GM12878 (cell line): ENCODE data around the gene DISC1. TPM values are rescaled to one million over a fixed set of nuclear protein-coding genes. Genes with fewer than 3 reads are reported as not detected.

ENCODE experiments used
- ATAC-seq: fragments of 200-7000 bp; cut with Tn5 transposase; 3 replicates; pipeline ENCODE4 v1.9.1; 2020; ENCODE audit warnings: mild to moderate bottlenecking, moderate library complexity
- BruUV-seq: library from RNA; stranded (reverse); fragments of 400-500 nt; replicated peaks from 2 replicates; lab custom pipeline; 2021; lab: Mats Ljungman, UMichigan
- CTCF ChIA-PET: fragments of 300-600 bp; sonication (Branson Sonifier 250); formaldehyde crosslinking; extraction: SDS; loops from one replicate; lab custom pipeline; 2021; ENCODE audit warnings: inconsistent platforms; lab: Yijun Ruan, JAX
- POLR2A ChIA-PET: fragments of 350-600 bp; formaldehyde crosslinking; extraction: SDS; loops from one replicate; lab custom pipeline; 2021; ENCODE audit warnings: inconsistent platforms; lab: Charles Lee
- RAD21 ChIA-PET: fragments of 300-600 bp; sonication (Branson Sonifier 250); formaldehyde crosslinking; loops from one replicate; lab custom pipeline; 2023; ENCODE audit warnings: antibody characterized with exemption; ENCODE audit not compliant: unreplicated experiment; lab: Charles Lee
- SMC1A ChIA-PET: fragments of 300-600 bp; sonication (Branson Sonifier 250); formaldehyde crosslinking; loops from one replicate; lab custom pipeline; 2023; ENCODE audit not compliant: unreplicated experiment, uncharacterized antibody; lab: Charles Lee
- DNase-seq: peaks from one replicate; pipeline ENCODE4 v3.0.0-alpha.2; 2011; ENCODE audit warnings: low read depth, low spot score
- FAIRE-seq: peaks from 3 replicates; lab custom pipeline; 2011; peaks lifted over from hg19 to GRCh38; lab: Jason Lieb, UNC
- H2AFZ ChIP-seq: 2 replicates; pipeline ENCODE4 v1.6.0; 2011; ENCODE audit warnings: low read depth, low read length, control low read depth; ENCODE audit not compliant: control insufficient read depth
- H3K27ac ChIP-seq: 2 replicates; pipeline ENCODE4 v1.5.1; 2011; ENCODE audit warnings: control low read depth; ENCODE audit not compliant: control insufficient read depth, insufficient read depth
- H3K27me3 ChIP-seq, 2 experiments: replicated peaks in 1 of 2; 2 replicates each; pipeline versions ENCODE4 v1.6.0 to v1.6.1; 2011; ENCODE audit warnings: low read length in 1 of 2; ENCODE audit not compliant: control insufficient read depth in 2 of 2, insufficient read depth in 2 of 2
- H3K36me3 ChIP-seq, 2 experiments: 2 replicates each; pipeline ENCODE4 v1.5.1; 2011; ENCODE audit warnings: low read length in 1 of 2; ENCODE audit not compliant: control insufficient read depth in 2 of 2, insufficient read depth in 2 of 2
- H3K4me1 ChIP-seq: 2 replicates; pipeline ENCODE4 v1.6.1; 2011; ENCODE audit warnings: mild to moderate bottlenecking, low read length, moderate library complexity, mixed read lengths; ENCODE audit not compliant: control insufficient read depth, insufficient read depth
- H3K4me2 ChIP-seq: 2 replicates; pipeline ENCODE4 v1.6.0; 2011; ENCODE audit warnings: control low read depth; ENCODE audit not compliant: control insufficient read depth, insufficient read depth
- H3K4me3 ChIP-seq: fragments of 200-600 bp; sonication (generic); 2 replicates; pipeline ENCODE4 v1.5.1; 2016
- H3K79me2 ChIP-seq: 2 replicates; pipeline ENCODE4 v1.6.0; 2011; ENCODE audit warnings: low read length; ENCODE audit not compliant: control insufficient read depth, insufficient read depth
- H3K9ac ChIP-seq: 2 replicates; pipeline ENCODE4 v1.8.0; 2011; ENCODE audit warnings: low read length, control low read depth, mixed read lengths; ENCODE audit not compliant: control insufficient read depth, insufficient read depth
- H3K9me3 ChIP-seq: replicated peaks from 3 replicates; pipeline ENCODE4 v1.5.1; 2011; ENCODE audit warnings: mild to moderate bottlenecking, low read length; ENCODE audit not compliant: control insufficient read depth, insufficient read depth
- H4K20me1 ChIP-seq: 2 replicates; pipeline ENCODE4 v1.6.0; 2011; ENCODE audit not compliant: control insufficient read depth, insufficient read depth
- BCL3 ChIP-seq: IDR thresholded peaks from 2 replicates; pipeline ENCODE4 v1.6.1; 2011; ENCODE audit warnings: borderline replicate concordance, low read depth, mild to moderate bottlenecking, moderate library complexity, low read length; ENCODE audit not compliant: insufficient read depth, poor library complexity, severe bottlenecking
- CUX1 ChIP-seq: IDR thresholded peaks from 2 replicates; pipeline ENCODE4 v1.6.1; 2012; ENCODE audit warnings: improper control_type of control experiment, low read depth, low read length; ENCODE audit not compliant: insufficient replicate concordance
- IKZF2 ChIP-seq, 2 experiments: fragments of 450-650 bp; IDR thresholded peaks; 2 replicates each; pipeline ENCODE4 v1.6.1; 2017; ENCODE audit warnings: mild to moderate bottlenecking in 2 of 2, moderate library complexity in 2 of 2
- IRF4 ChIP-seq: IDR thresholded peaks from 2 replicates; pipeline ENCODE4 v1.6.1; 2011; ENCODE audit warnings: low read depth, low read length
- JUND ChIP-seq: IDR thresholded peaks from 2 replicates; pipeline ENCODE4 v1.6.1; 2012; ENCODE audit warnings: low read depth, mild to moderate bottlenecking, low read length, improper control_type of control experiment, moderate library complexity
- NFXL1 ChIP-seq: fragments of 450-650 bp; IDR thresholded peaks from 2 replicates; pipeline ENCODE4 v1.6.1; 2017; ENCODE audit warnings: antibody characterized with exemption, mild to moderate bottlenecking, borderline replicate concordance
- NFYA ChIP-seq: IDR thresholded peaks from 2 replicates; pipeline ENCODE4 v1.6.1; 2011; ENCODE audit warnings: low read depth, mild to moderate bottlenecking, low read length, improper control_type of control experiment, borderline replicate concordance
- PAX5 ChIP-seq: IDR thresholded peaks from 2 replicates; pipeline ENCODE4 v1.6.1; 2011; ENCODE audit warnings: low read depth, low read length, borderline replicate concordance
- PKNOX1 ChIP-seq: fragments of 450-650 bp; IDR thresholded peaks from 2 replicates; pipeline ENCODE4 v1.6.1; 2016; ENCODE audit warnings: mild to moderate bottlenecking
- POLR2AphosphoS2 ChIP-seq: IDR thresholded peaks from 2 replicates; pipeline ENCODE4 v1.6.1; 2011; ENCODE audit warnings: low read depth, mild to moderate bottlenecking, low read length, improper control_type of control experiment, moderate library complexity
- SIX5 ChIP-seq: IDR thresholded peaks from 2 replicates; pipeline ENCODE4 v1.6.1; 2011; ENCODE audit warnings: mild to moderate bottlenecking, low read depth, low read length, moderate library complexity; ENCODE audit not compliant: severe bottlenecking
- SKIL ChIP-seq: fragments of 450-650 bp; IDR thresholded peaks from 2 replicates; pipeline ENCODE4 v1.6.1; 2017; ENCODE audit warnings: mild to moderate bottlenecking, low read depth, inconsistent platforms; ENCODE audit not compliant: poor library complexity, severe bottlenecking
- SUPT20H ChIP-seq: IDR thresholded peaks from 2 replicates; pipeline ENCODE4 v1.6.1; 2011; ENCODE audit warnings: low read depth, mild to moderate bottlenecking, low read length, moderate library complexity, borderline replicate concordance; ENCODE audit not compliant: control insufficient read depth
- TBL1XR1 ChIP-seq: IDR thresholded peaks from 2 replicates; pipeline ENCODE4 v1.6.1; 2012; ENCODE audit warnings: low read depth, low read length, improper control_type of control experiment
- WGBS: methylation state at CpG from one replicate; pipeline ENCODE4 v1.1.6; 2016; ENCODE audit warnings: low lambda C conversion rate; ENCODE audit not compliant: insufficient replicate concordance, insufficient coverage; ENCODE audit errors: missing lambda C conversion rate; 5-methylcytosine and 5-hydroxymethylcytosine counted together
- in situ Hi-C: fragments of 300-500 bp; cut with MboI; formaldehyde crosslinking; loops from 9 replicates; pipeline ENCODE4 v1.14.3; 2018; ENCODE audit warnings: mixed read lengths
- intact Hi-C: fragments of 100-400 bp; cut with micrococcal nuclease; formaldehyde crosslinking; loops from one replicate; pipeline ENCODE4 v1.14.2; 2022; ENCODE audit not compliant: unreplicated experiment
- polyA plus RNA-seq, 11 experiments: library from polyadenylated mRNA; depleted of rRNA in 4 of 11; unstranded in 6 of 11; stranded (reverse) in 5 of 11; fragments of >200 nt; fragmentation: Nextera tagmentation in 4 of 11; fragmentation: Illumina TruSeq in 1 of 11; extraction: Ambion mirVana in 4 of 11; extraction: Trizol in 1 of 11; gene quantifications; 1 replicate in 1 of 11; 2 replicates in 10 of 11; pipeline versions ENCODE4 v1.2.1 to v1.2.3, GENCODE V29; 2011 to 2016; ENCODE audit warnings: inconsistent platforms in 2 of 11, missing spikeins in 2 of 11, low read depth in 1 of 11
- total RNA-seq, 4 experiments: library from RNA; depleted of rRNA in 3 of 4; stranded (reverse); fragments of >200 nt in 3 of 4; fragmentation: Illumina TruSeq in 1 of 4; extraction: Trizol in 1 of 4; gene quantifications; 2 replicates each; pipeline versions ENCODE4 v1.2.1 to v1.2.3, GENCODE V29; 2013 to 2021

Gene DISC1
- total and polyA plus RNA-seq, 10 of the 15 experiments (the other 5 are each of a cell fraction or from before 2014, with no cell fraction given), result 0.05 to 0.72 (median 0.19) TPM; not detected in 1

- RAD21 ChIA-PET, result no interaction called here
- CTCF ChIA-PET, result no interaction called here
- H3K27me3 ChIP-seq, result no peaks in the 10 kb centered on the region
- no peak overlapping the region for H3K4me3 ChIP-seq
- no peak for FAIRE-seq
- DNase-seq, result no peak
- no peak overlapping the region for H3K9ac ChIP-seq
- no peaks in the 10 kb centered on the region for H3K36me3 ChIP-seq
- 20% methylated on average over 6 of the region's 6 CpGs for WGBS
- no TSS peak for BruUV-seq
- POLR2A ChIA-PET, result no interaction called here
- H3K9me3 ChIP-seq, result no peaks in the 10 kb centered on the region
- intact Hi-C loops (no loop called here), in situ Hi-C loops (no loop called here)
- H3K79me2 ChIP-seq, result no peaks in the 10 kb centered on the region
- ATAC-seq, result no peak
- H3K4me1 ChIP-seq, result no peaks in the 10 kb centered on the region
- SMC1A ChIA-PET, result no interaction called here
- no peak overlapping the region for H2AFZ ChIP-seq
- H3K4me2 ChIP-seq, result no peak overlapping the region
- H3K27ac ChIP-seq, result no peak overlapping the region
- H4K20me1 ChIP-seq, result no peaks in the 10 kb centered on the region
- TF ChIP-seq NFYA, result no peak
- no peak for TF ChIP-seq NFXL1
- TF ChIP-seq CUX1, result no peak
- TF ChIP-seq SIX5, result no peak
- TF ChIP-seq IRF4, result no peak
- TF ChIP-seq SUPT20H, result no peak
- TF ChIP-seq IKZF2 (IDR thresholded peaks at IDR 0.05), result no peak
- no peak for TF ChIP-seq JUND
- TF ChIP-seq TBL1XR1, result no peak
- TF ChIP-seq BCL3, result no peak
- TF ChIP-seq POLR2AphosphoS2, result no peak
- TF ChIP-seq SKIL, result no peak
- TF ChIP-seq PAX5, result no peak
- no peak for TF ChIP-seq PKNOX1
Measured at GRCh38 chr1:231959225-231959884, 332.8 kb downstream of the DISC1 start.
